ENCODE measurements around the gene FCRL3. TPM values are rescaled to one million over a fixed set of nuclear protein-coding genes. Genes with fewer than 3 reads are reported as not detected.
A peak's percentile ranks its signal among the peaks of the same experiment; 100 is the strongest.

The FCRL3 gene
- total RNA-seq, 4 donors from 2014 or later = 0.63 TPM; not detected in 3

DNA sequence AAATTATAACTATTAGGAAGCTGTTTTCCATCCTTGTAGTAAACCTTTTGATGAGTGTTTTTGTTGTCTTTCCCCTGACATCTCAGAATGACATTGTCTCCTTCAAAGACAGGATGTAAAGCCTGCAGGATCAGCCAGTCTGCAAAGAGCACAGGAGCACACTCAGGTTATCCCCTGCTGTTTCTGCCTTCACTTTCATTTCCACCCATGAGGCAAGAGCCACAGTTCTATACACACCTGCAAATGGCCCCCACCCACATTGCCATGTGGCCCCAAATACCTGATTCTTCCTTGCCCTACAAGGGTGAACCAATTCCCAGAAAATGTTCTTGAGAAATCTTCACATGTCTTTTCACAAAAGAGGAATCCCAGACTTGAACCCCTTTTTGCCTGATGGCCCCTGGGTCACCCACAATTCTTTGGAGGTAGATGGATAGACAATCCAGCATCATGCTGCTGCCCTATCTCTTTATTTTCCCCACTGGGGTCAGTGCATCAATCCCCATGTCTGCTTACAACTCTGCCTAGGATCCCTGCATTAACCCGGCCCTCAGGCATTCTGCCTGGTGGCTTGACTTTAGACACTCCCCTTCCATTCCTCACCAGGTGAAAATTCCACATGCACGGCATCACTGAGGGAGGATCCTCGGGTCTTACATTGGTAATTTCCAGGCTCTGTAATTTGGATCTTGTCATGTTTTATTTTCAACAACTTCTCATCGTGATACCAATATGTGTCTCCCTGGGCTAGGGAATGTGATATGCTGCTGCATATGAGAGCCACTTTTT lies 2.6 kb downstream of the FCRL3 start:
- WGBS, 2 donors = 84 to 90% methylated on average over 4 of the region's 4 CpGs
- TF ChIP-seq CTCF (IDR thresholded peaks at IDR 0.05) (no peak), POLR2A (IDR thresholded peaks at IDR 0.05) (no peak), EP300 (IDR thresholded peaks at IDR 0.05) (no peak)

DNA sequence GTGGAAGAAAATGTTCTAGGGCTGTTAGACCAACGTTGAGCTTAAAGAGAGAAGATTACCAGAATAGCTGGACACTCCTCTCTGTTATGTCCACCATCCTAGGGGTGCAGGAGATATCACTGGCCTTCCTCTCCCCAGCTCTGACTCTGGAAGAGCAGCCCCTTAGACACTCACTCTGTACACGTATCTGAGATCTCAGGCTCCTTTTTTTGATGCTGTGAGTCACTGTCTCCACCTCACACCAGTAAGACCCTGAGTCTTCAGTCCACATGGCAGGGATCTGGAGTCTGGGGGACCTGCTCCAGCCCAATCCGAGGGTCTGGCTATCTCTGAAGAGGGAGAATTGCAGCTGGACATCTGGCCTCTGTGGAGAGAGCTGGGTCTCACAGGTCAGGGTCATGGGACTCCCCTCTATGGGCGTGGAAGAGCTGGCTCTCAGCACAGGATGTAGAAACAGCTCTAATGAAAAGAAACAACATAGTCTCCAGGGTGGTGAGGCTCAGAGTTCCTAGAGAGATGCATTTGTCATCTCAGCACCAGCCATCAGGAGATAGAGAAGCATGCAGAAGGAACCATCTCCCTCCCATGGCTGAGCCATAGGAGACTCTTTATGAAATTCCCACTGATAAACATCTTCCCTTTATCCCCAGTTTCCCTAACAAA lies 3.5 kb downstream of the FCRL3 start:
- WGBS, 2 donors = 51 to 61% methylated on average over 4 of the region's 4 CpGs
- no peak for DNase-seq (ENCODE audit: low spot score in 2 of 2)
- H3K36me3 ChIP-seq = no peaks in the 10 kb centered on the region
- H3K9me3 ChIP-seq = no peaks in the 10 kb centered on the region
- no peaks in the 10 kb centered on the region for H3K4me1 ChIP-seq
- no peaks in the 10 kb centered on the region for H3K27me3 ChIP-seq
- TF ChIP-seq POLR2A (IDR thresholded peaks at IDR 0.05) (no peak), EP300 (IDR thresholded peaks at IDR 0.05) (no peak), CTCF (IDR thresholded peaks at IDR 0.05) (no peak)
- no peak overlapping the region for H3K4me3 ChIP-seq
- H3K27ac ChIP-seq = no peak overlapping the region

More for the DNA sequence above, 2.6 kb downstream of the FCRL3 start:
- no peaks in the 10 kb centered on the region for H3K4me1 ChIP-seq
- H3K27ac ChIP-seq = no peak overlapping the region
- no peak overlapping the region for H3K4me3 ChIP-seq
- no peaks in the 10 kb centered on the region for H3K27me3 ChIP-seq
- no peaks in the 10 kb centered on the region for H3K36me3 ChIP-seq
- H3K9me3 ChIP-seq = no peaks in the 10 kb centered on the region
- DNase-seq (ENCODE audit: low spot score in 2 of 2) = no peak

DNA sequence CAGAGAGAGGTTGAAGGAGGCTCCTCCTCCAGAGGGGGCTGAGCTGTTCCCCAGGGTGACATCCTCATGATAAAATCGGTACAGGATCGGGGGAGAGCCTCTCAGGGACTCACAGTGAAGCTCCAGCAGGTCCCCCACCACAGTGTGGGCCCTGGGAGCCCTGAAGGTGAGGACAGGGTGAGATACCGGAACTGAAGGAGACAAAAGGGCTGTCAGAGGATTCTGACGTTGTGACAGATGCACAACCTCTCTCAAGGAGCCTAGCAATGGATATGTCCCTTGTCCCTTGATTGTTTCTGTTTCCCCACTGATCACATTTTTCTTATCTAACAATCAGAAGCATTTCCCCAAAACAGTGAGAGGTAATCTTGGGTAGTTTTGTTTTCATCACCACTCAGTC lies 5.2 kb downstream of the FCRL3 start:
- Histone ChIP-seq H3K9me3 (no peaks in the 10 kb centered on the region), H3K27me3 (no peaks in the 10 kb centered on the region), H3K27ac (no peak overlapping the region), H3K4me1 (no peaks in the 10 kb centered on the region), H3K4me3 (no peak overlapping the region), H3K36me3 (no peaks in the 10 kb centered on the region)
- no peak for DNase-seq (ENCODE audit: low spot score in 2 of 2)
- WGBS, 2 donors = 54 to 65% methylated on average over 4 of the region's 4 CpGs
- no peak for TF ChIP-seq EP300 (IDR thresholded peaks at IDR 0.05)
- TF ChIP-seq POLR2A (IDR thresholded peaks at IDR 0.05) = no peak
- no peak for TF ChIP-seq CTCF (IDR thresholded peaks at IDR 0.05)

DNA sequence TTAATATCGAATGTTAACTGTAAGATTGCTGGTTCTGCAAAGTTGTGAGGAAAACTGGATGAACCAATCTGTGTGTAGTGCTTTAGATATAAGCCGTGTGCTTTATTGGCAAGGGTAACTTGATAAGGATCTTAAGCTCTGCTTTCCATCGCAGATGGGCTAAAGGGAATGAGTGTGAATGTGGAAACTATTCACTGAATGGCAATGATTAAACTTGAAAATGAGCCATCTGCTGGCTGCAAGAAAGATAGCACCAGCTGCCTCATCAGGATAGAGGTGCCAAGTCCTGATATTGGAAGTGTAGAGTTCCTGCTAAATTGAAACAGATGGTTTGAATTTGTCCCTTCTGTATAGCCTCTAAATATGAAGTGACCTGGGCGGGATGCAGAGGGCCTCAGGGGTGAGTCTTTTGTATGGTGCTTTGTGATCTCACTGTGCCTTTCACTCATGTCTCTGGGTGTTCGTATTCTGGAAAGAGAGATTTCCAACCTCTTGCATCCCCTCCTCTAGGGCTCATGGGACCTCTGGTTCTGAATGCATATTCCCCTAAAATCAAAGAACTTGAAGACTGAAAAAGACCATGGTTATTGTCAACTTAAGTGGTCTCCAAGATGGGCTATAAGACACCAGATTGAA lies 9.2 kb downstream of the FCRL3 start:
- Histone ChIP-seq H3K4me1 (no peaks in the 10 kb centered on the region), H3K27ac (no peak overlapping the region), H3K4me3 (no peak overlapping the region), H3K9me3 (no peaks in the 10 kb centered on the region), H3K27me3 (no peaks in the 10 kb centered on the region), H3K36me3 (no peaks in the 10 kb centered on the region)
- peak in 3 of 5 experiments; percentile 9 to 29 (median 19) for TF ChIP-seq CTCF (IDR thresholded peaks at IDR 0.05)
- TF ChIP-seq EP300 (IDR thresholded peaks at IDR 0.05) = no peak
- TF ChIP-seq POLR2A (IDR thresholded peaks at IDR 0.05) = no peak
- DNase-seq (ENCODE audit: low spot score in 2 of 2) = no peak
- WGBS, 2 donors = 32 to 37% methylated on average over 5 of the region's 5 CpGs
